Ramos (cell line): ENCODE measurements around the gene MED16.

Experiments used
- in situ Hi-C: fragments of 300-500 bp; cut with MboI; formaldehyde crosslinking; loops from one replicate; pipeline ENCODE4 v1.14.3; 2022; ENCODE audit warnings: low sequenced_read_pairs; ENCODE audit not compliant: unreplicated experiment

The MED16 gene

GRCh38 chr19:928471-929202 is 35.6 kb upstream of the MED16 start:
- in situ Hi-C loops = no loop called here

GRCh38 chr19:927780-928401 is 34.9 kb upstream of the MED16 start:
- in situ Hi-C loops = no loop called here

- in situ Hi-C loops = no loop called here
Measured at GRCh38 chr19:927351-927779, 34.4 kb upstream of the MED16 start.

GRCh38 chr19:926589-927350 is 33.8 kb upstream of the MED16 start:
- in situ Hi-C loops = no loop called here

GRCh38 chr19:926323-926588 is 33.3 kb upstream of the MED16 start:
- in situ Hi-C loops = no loop called here

- in situ Hi-C loops = no loop called here
Measured at GRCh38 chr19:925526-926322, 32.7 kb upstream of the MED16 start, which contains the start of gene ARID3A. ARID3A (plus strand) TSS chr19:926035; CDS start chr19:929529, 3,494 bp downstream.

GRCh38 chr19:925087-925525 is 32.1 kb upstream of the MED16 start:
- in situ Hi-C loops = no loop called here

- in situ Hi-C loops = loop anchor here (5.0 kb wide), 3 partner anchors 63 to 157 kb away; partner anchors contain the start of gene CFD
Measured at GRCh38 chr19:924553-925086, 31.6 kb upstream of the MED16 start.

- in situ Hi-C loops = loop anchor here (5.0 kb wide), 3 partner anchors 63 to 153 kb away; partner anchors contain the start of gene CFD
Measured at GRCh38 chr19:920051-920864, 27.3 kb upstream of the MED16 start.

GRCh38 chr19:919199-920050 is 26.4 kb upstream of the MED16 start:
- in situ Hi-C loops = loop anchor here (5.0 kb wide), 3 partner anchors 62 to 152 kb away; partner anchors contain the start of gene CFD

GRCh38 chr19:918481-919198 is 25.7 kb upstream of the MED16 start:
- in situ Hi-C loops = no loop called here

- in situ Hi-C loops = no loop called here
Measured at GRCh38 chr19:918152-918437, 25.1 kb upstream of the MED16 start.

- in situ Hi-C loops = no loop called here
Measured at GRCh38 chr19:917323-918151, 24.6 kb upstream of the MED16 start, which contains the start of gene KISS1R. KISS1R (plus strand) TSS chr19:917333; CDS start chr19:917503, 170 bp downstream.

- in situ Hi-C loops = no loop called here
Measured at GRCh38 chr19:916645-917322, 23.8 kb upstream of the MED16 start.

GRCh38 chr19:913080-913748 is 20.2 kb upstream of the MED16 start, which contains the start of gene R3HDM4:
R3HDM4 (minus strand) TSS chr19:913219; CDS start chr19:913157, 62 bp downstream.
- in situ Hi-C loops = no loop called here
